Nephron (organoid): ENCODE data around the gene XRCC5.

ENCODE experiments used
- H3K27ac Mint-ChIP-seq, 3 experiments: 2 replicates each; pipeline ENCODE4 v1.8.0; 2020; ENCODE audit warnings: mixed read lengths in 3 of 3, mild to moderate bottlenecking in 2 of 3, moderate library complexity in 1 of 3
- H3K27me3 Mint-ChIP-seq: 2 replicates; pipeline ENCODE4 v1.8.0; 2021; ENCODE audit warnings: low read depth, mild to moderate bottlenecking, moderate library complexity, mixed read lengths
- H3K36me3 Mint-ChIP-seq: 2 replicates; pipeline ENCODE4 v1.8.0; 2020; ENCODE audit warnings: low read depth, mixed read lengths
- H3K4me1 Mint-ChIP-seq: 2 replicates; pipeline ENCODE4 v1.8.0; 2020; ENCODE audit warnings: mixed read lengths
- H3K4me3 Mint-ChIP-seq, 3 experiments: 2 replicates each; pipeline ENCODE4 v1.8.0; 2020; ENCODE audit warnings: mild to moderate bottlenecking in 3 of 3, mixed read lengths in 3 of 3, moderate library complexity in 2 of 3
- H3K9me3 Mint-ChIP-seq: 2 replicates; pipeline ENCODE4 v1.8.0; 2020; ENCODE audit warnings: mixed read lengths
- TF ChIP-seq, protein P1 (sequence below), 3 experiments: fragments of 200-600 bp; sonication (generic); IDR thresholded peaks; one replicate each; pipeline ENCODE4 v1.5.0; 2021; ENCODE audit warnings: antibody characterized with exemption in 3 of 3; ENCODE audit not compliant: unreplicated experiment in 3 of 3

Gene XRCC5

DNA sequence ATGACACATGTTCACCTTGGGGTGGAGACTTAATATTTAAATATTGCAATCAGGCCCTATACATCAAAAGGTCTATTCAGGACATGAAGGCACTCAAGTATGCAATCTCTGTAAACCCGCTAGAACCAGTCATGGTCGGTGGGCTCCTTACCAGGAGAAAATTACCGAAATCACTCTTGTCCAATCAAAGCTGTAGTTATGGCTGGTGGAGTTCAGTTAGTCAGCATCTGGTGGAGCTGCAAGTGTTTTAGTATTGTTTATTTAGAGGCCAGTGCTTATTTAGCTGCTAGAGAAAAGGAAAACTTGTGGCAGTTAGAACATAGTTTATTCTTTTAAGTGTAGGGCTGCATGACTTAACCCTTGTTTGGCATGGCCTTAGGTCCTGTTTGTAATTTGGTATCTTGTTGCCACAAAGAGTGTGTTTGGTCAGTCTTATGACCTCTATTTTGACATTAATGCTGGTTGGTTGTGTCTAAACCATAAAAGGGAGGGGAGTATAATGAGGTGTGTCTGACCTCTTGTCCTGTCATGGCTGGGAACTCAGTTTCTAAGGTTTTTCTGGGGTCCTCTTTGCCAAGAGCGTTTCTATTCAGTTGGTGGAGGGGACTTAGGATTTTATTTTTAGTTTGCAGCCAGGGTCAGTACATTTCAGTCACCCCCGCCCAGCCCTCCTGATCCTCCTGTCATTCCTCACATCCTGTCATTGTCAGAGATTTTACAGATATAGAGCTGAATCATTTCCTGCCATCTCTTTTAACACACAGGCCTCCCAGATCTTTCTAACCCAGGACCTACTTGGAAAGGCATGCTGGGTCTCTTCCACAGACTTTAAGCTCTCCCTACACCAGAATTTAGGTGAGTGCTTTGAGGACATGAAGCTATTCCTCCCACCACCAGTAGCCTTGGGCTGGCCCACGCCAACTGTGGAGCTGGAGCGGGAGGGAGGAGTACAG lies 108.1 kb downstream of the XRCC5 start:
- TF ChIP-seq, protein P1, sequence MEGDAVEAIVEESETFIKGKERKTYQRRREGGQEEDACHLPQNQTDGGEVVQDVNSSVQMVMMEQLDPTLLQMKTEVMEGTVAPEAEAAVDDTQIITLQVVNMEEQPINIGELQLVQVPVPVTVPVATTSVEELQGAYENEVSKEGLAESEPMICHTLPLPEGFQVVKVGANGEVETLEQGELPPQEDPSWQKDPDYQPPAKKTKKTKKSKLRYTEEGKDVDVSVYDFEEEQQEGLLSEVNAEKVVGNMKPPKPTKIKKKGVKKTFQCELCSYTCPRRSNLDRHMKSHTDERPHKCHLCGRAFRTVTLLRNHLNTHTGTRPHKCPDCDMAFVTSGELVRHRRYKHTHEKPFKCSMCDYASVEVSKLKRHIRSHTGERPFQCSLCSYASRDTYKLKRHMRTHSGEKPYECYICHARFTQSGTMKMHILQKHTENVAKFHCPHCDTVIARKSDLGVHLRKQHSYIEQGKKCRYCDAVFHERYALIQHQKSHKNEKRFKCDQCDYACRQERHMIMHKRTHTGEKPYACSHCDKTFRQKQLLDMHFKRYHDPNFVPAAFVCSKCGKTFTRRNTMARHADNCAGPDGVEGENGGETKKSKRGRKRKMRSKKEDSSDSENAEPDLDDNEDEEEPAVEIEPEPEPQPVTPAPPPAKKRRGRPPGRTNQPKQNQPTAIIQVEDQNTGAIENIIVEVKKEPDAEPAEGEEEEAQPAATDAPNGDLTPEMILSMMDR (IDR thresholded peaks at IDR 0.05; ENCODE audit: unreplicated experiment in 3 of 3): no peak
- H3K36me3 Mint-ChIP-seq: peaks cover 3% of the 10 kb centered on the region
- no peaks in the 10 kb centered on the region for H3K9me3 Mint-ChIP-seq
- H3K27me3 Mint-ChIP-seq: no peaks in the 10 kb centered on the region
- peak overlapping the region in 2 of 3 experiments; percentile 28 to 65 for H3K27ac Mint-ChIP-seq
- H3K4me1 Mint-ChIP-seq: peaks cover 21% of the 10 kb centered on the region
- no peak overlapping the region for H3K4me3 Mint-ChIP-seq

DNA sequence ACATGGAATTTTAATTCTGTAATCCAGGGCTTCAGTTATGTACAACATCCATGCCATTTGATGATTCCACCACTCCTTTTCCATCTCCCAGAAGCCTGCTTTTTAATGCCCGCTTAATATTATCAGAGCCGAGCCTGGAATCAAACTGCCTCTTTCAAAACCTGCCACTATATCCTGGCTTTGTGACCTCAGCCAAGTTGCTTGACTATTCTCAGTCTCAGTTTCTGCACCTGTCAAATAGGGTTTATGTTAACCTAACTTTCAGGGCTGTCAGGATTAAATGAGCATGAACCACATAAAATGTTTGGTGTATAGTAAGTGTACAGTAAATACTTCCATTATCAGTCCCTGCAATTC lies 108.7 kb downstream of the XRCC5 start:
- Mint-ChIP-seq H3K27ac (peak overlapping the region in 2 of 3 experiments; percentile 28 to 65), H3K9me3 (no peaks in the 10 kb centered on the region), H3K27me3 (no peaks in the 10 kb centered on the region), H3K4me3 (no peak overlapping the region), H3K4me1 (peaks cover 21% of the 10 kb centered on the region), H3K36me3 (peaks cover 3% of the 10 kb centered on the region)
- TF ChIP-seq, protein P1 (IDR thresholded peaks at IDR 0.05; ENCODE audit: unreplicated experiment in 3 of 3): no peak

DNA sequence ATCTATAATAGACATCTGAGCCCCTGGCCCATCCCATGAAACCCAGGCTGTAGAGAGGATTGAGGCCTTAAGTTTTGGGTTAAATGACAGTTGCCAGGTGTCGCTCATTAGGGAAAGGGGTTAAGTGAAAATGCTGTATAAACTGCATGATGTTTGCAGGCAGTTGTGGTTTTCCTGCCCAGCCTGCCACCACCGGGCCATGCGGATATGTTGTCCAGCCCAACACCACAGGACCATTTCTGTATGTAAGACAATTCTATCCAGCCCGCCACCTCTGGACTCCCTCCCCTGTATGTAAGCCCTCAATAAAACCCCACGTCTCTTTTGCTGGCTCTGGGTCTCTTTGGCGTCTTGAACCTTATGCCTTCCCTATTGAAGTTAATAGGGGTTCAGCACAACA lies 110.7 kb downstream of the XRCC5 start:
- Mint-ChIP-seq H3K27me3 (no peaks in the 10 kb centered on the region), H3K4me3 (no peak overlapping the region), H3K9me3 (no peaks in the 10 kb centered on the region), H3K27ac (no peak overlapping the region), H3K4me1 (peaks cover 21% of the 10 kb centered on the region), H3K36me3 (no peaks in the 10 kb centered on the region)
- TF ChIP-seq, protein P1 (IDR thresholded peaks at IDR 0.05; ENCODE audit: unreplicated experiment in 3 of 3): no peak

DNA sequence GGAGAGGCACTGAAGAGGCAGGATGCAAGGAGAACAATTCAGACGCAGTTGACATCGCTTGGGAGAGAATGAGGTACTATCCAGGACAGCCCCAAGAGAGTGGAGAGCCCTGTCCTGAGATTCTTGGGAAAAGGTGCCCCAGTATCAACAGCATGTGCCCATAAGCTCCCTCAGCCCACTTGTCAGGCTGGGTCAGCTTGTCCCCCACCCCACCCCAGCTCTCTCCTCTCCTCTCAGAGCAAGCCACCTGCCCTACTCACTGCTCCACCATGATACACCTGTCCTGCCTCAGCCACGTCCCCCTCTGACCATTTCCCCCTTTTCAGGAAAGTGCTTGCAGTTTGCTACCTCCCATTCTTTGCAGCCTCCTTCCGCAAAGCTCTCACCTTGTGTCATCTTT lies 111.8 kb downstream of the XRCC5 start:
- no peaks in the 10 kb centered on the region for H3K27me3 Mint-ChIP-seq
- no peak overlapping the region for H3K27ac Mint-ChIP-seq
- H3K4me3 Mint-ChIP-seq: no peak overlapping the region
- H3K9me3 Mint-ChIP-seq: no peaks in the 10 kb centered on the region
- TF ChIP-seq, protein P1 (IDR thresholded peaks at IDR 0.05; ENCODE audit: unreplicated experiment in 3 of 3): no peak
- H3K36me3 Mint-ChIP-seq: no peaks in the 10 kb centered on the region
- H3K4me1 Mint-ChIP-seq: peaks cover 21% of the 10 kb centered on the region

DNA sequence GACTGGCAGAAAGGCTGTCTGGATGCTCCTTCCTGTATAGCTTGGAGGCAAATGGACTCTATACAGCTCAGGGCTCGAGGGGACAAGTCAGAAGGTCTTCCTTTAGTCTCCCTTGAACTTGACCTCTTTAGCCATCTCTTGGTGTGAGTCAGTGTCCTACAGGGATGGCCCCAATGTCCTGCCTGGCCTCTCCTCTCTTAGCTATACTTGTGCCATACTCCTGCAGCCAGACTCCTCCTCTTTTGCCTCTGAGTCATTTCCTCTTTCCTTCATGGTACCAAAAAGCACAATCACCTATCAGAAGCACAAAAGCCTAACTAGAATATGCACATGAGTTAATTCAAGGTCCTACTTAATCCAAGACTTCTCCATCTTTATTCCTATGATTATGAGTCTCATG lies 112.7 kb downstream of the XRCC5 start:
- Mint-ChIP-seq H3K27ac (no peak overlapping the region), H3K4me1 (peaks cover 19% of the 10 kb centered on the region), H3K4me3 (no peak overlapping the region), H3K27me3 (no peaks in the 10 kb centered on the region), H3K36me3 (no peaks in the 10 kb centered on the region), H3K9me3 (no peaks in the 10 kb centered on the region)
- TF ChIP-seq, protein P1 (IDR thresholded peaks at IDR 0.05; ENCODE audit: unreplicated experiment in 3 of 3): no peak
